HEK293T (cell line): ENCODE data around the gene PHKG2.

Experiments
- ARNT ChIP-seq: fragments of 450-650 bp; IDR thresholded peaks from 2 replicates; pipeline ENCODE4 v1.6.1; 2017; ENCODE audit warnings: mild to moderate bottlenecking
- BHLHE40 ChIP-seq: fragments of 450-650 bp; IDR thresholded peaks from 2 replicates; pipeline ENCODE4 v1.6.1; 2016; ENCODE audit warnings: mild to moderate bottlenecking, moderate library complexity, borderline replicate concordance
- ELF4 ChIP-seq: fragments of 450-650 bp; IDR thresholded peaks from 2 replicates; pipeline ENCODE4 v1.6.1; 2017; ENCODE audit warnings: antibody characterized with exemption
- FOXA1 ChIP-seq: fragments of 450-650 bp; IDR thresholded peaks from 2 replicates; pipeline ENCODE4 v1.6.1; 2016; ENCODE audit warnings: mild to moderate bottlenecking
- FOXK2 ChIP-seq: fragments of 450-650 bp; IDR thresholded peaks from 2 replicates; pipeline ENCODE4 v1.6.1; 2016; ENCODE audit warnings: mild to moderate bottlenecking
- FOXM1 ChIP-seq: fragments of 450-650 bp; IDR thresholded peaks from 2 replicates; pipeline ENCODE4 v1.6.1; 2017; ENCODE audit warnings: mild to moderate bottlenecking, borderline replicate concordance
- HDGF ChIP-seq: fragments of 450-650 bp; IDR thresholded peaks from 2 replicates; pipeline ENCODE4 v1.6.1; 2017; ENCODE audit warnings: antibody characterized with exemption, borderline replicate concordance
- L3MBTL2 ChIP-seq: fragments of 450-650 bp; conservative IDR thresholded peaks from 2 replicates; pipeline ENCODE4 v1.6.1; 2016; ENCODE audit warnings: mild to moderate bottlenecking
- LEF1 ChIP-seq: fragments of 450-650 bp; IDR thresholded peaks from 2 replicates; pipeline ENCODE4 v1.6.1; 2017; ENCODE audit warnings: mild to moderate bottlenecking, borderline replicate concordance
- NFRKB ChIP-seq: fragments of 450-650 bp; IDR thresholded peaks from 2 replicates; pipeline ENCODE4 v1.6.1; 2016; ENCODE audit warnings: mild to moderate bottlenecking, moderate library complexity
- SP1 ChIP-seq: fragments of 450-650 bp; IDR thresholded peaks from 2 replicates; pipeline ENCODE4 v1.6.1; 2017
- SUZ12 ChIP-seq: fragments of 450-650 bp; IDR thresholded peaks from 2 replicates; pipeline ENCODE4 v1.6.1; 2016; ENCODE audit warnings: mild to moderate bottlenecking
- TARDBP ChIP-seq: fragments of 450-650 bp; IDR thresholded peaks from 2 replicates; pipeline ENCODE4 v1.6.1; 2016
- ZNF384 ChIP-seq: fragments of 450-650 bp; IDR thresholded peaks from 2 replicates; pipeline ENCODE4 v1.6.1; 2016

DNA sequence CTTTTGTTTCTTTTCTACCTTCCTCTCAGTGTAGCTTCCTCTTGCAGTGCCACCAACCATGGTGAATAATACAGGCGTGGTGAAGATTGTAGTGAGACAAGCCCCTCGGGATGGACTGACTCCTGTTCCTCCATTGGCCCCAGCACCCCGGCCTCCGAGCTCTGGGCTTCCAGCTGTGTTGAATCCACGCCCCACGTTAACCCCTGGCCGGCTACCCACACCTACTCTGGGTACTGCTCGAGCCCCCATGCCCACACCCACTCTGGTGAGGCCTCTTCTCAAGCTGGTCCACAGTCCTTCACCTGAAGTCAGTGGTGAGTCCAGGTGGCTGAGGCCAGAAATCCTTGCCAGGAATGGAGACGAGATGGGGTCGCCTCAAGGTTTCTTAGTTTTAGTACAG lies 25.3 kb upstream of the PHKG2 start:
- TF ChIP-seq FOXK2 (no peak), LEF1 (no peak), NFRKB (no peak), FOXM1 (no peak), ARNT (no peak), SP1 (no peak), BHLHE40 (no peak), TARDBP (no peak), L3MBTL2 (no peak), HDGF (no peak), FOXA1 (no peak), ELF4 (no peak), SUZ12 (no peak), ZNF384 (no peak)
